NK-92 (cell line): ENCODE results near the gene DGKD.

ENCODE experiments used
- DNase-seq: peaks from one replicate; lab custom pipeline; 2025; ENCODE audit not compliant: unreplicated experiment; lab: John Stamatoyannopoulos, UW

Gene DGKD

GRCh38 chr2:233443511-233444183 lies 89.4 kb downstream of the DGKD start:
- DNase-seq = no peak

GRCh38 chr2:233444501-233444900 lies 90.2 kb downstream of the DGKD start:
- DNase-seq = no peak

GRCh38 chr2:233445152-233445830 lies 91.0 kb downstream of the DGKD start:
- no peak for DNase-seq

GRCh38 chr2:233446121-233446520 lies 91.8 kb downstream of the DGKD start:
- DNase-seq = no peak

GRCh38 chr2:233446606-233447305 lies 92.5 kb downstream of the DGKD start:
- no peak for DNase-seq

- DNase-seq = no peak
Observed at GRCh38 chr2:233447506-233448219, 93.4 kb downstream of the DGKD start.

- no peak for DNase-seq
Observed at GRCh38 chr2:233448220-233448559, 93.9 kb downstream of the DGKD start.

- DNase-seq = no peak
Observed at GRCh38 chr2:233448575-233448974, 94.3 kb downstream of the DGKD start.

GRCh38 chr2:233449081-233449901 lies 95.0 kb downstream of the DGKD start:
- no peak for DNase-seq

- DNase-seq = no peak
Observed at GRCh38 chr2:233449921-233450863, 95.9 kb downstream of the DGKD start.

- DNase-seq = no peak
Observed at GRCh38 chr2:233450864-233451575, 96.7 kb downstream of the DGKD start.

- DNase-seq = no peak
Observed at GRCh38 chr2:233451950-233452349, 97.7 kb downstream of the DGKD start.

GRCh38 chr2:233453111-233453915 lies 99.0 kb downstream of the DGKD start:
- DNase-seq = no peak

GRCh38 chr2:233453916-233454315 lies 99.6 kb downstream of the DGKD start:
- DNase-seq = no peak

GRCh38 chr2:233455006-233455405 lies 100.7 kb downstream of the DGKD start:
- no peak for DNase-seq

GRCh38 chr2:233455491-233455890 lies 101.2 kb downstream of the DGKD start:
- DNase-seq = no peak

GRCh38 chr2:233456111-233456510 lies 101.8 kb downstream of the DGKD start:
- no peak for DNase-seq

- no peak for DNase-seq
Observed at GRCh38 chr2:233456934-233457333, 102.6 kb downstream of the DGKD start.
